ENCODE results near the gene EIF2AK2.

The EIF2AK2 gene

GRCh38 chr2:37110306-37111212 lies 46.2 kb downstream of the EIF2AK2 start:
- peaks cover 51% of the 10 kb centered on the region; the same call in 1 of the 2 replicates for H3K36me3 ChIP-seq (ENCODE audit: insufficient read depth, low read length)
- no peaks in the 10 kb centered on the region for H3K9me3 ChIP-seq (ENCODE audit: insufficient read depth, low read depth, low read length)
- TF ChIP-seq EZH2phosphoT487 (IDR thresholded peaks at IDR 0.05; ENCODE audit: borderline replicate concordance) (no peak), CTCF (conservative IDR thresholded peaks at IDR 0.05; ENCODE audit: low read length) (no peak)
- H3K9ac ChIP-seq (ENCODE audit: low read depth, low read length, poor library complexity, severe bottlenecking) = no peak overlapping the region
- no peaks in the 10 kb centered on the region for H3K79me2 ChIP-seq (ENCODE audit: insufficient read depth, low read length)
- no peak overlapping the region for H3K4me3 ChIP-seq (ENCODE audit: low read length, poor library complexity, severe bottlenecking)
- no peaks in the 10 kb centered on the region for H3K4me1 ChIP-seq (ENCODE audit: insufficient read depth, low read length, poor library complexity, severe bottlenecking)
- H2AFZ ChIP-seq (ENCODE audit: low read length) = no peak overlapping the region
- H4K20me1 ChIP-seq (ENCODE audit: insufficient read depth, low read length, poor library complexity, severe bottlenecking) = no peaks in the 10 kb centered on the region
- H3K9me2 ChIP-seq (replicated peaks; ENCODE audit: low read depth, low read length) = no peaks in the 10 kb centered on the region
- H3K4me2 ChIP-seq (ENCODE audit: low read depth, low read length, poor library complexity, severe bottlenecking) = no peak overlapping the region
- no peaks in the 10 kb centered on the region for H3K27me3 ChIP-seq (ENCODE audit: insufficient read depth, low read length, poor library complexity, severe bottlenecking)
- H3F3A ChIP-seq (ENCODE audit: low read depth) = no peaks in the 10 kb centered on the region

GRCh38 chr2:37109523-37109922 lies 47.3 kb downstream of the EIF2AK2 start:
- Histone ChIP-seq H4K20me1 (ENCODE audit: insufficient read depth, low read length, poor library complexity, severe bottlenecking) (no peaks in the 10 kb centered on the region), H3K36me3 (ENCODE audit: insufficient read depth, low read length) (peaks cover 54% of the 10 kb centered on the region; the same call in 1 of the 2 replicates)
- TF ChIP-seq CTCF (conservative IDR thresholded peaks at IDR 0.05; ENCODE audit: low read length) (no peak), EZH2phosphoT487 (IDR thresholded peaks at IDR 0.05; ENCODE audit: borderline replicate concordance) (no peak)

GRCh38 chr2:37105150-37105549 lies 51.6 kb downstream of the EIF2AK2 start:
- Histone ChIP-seq H4K20me1 (ENCODE audit: insufficient read depth, low read length, poor library complexity, severe bottlenecking) (no peaks in the 10 kb centered on the region), H3K36me3 (ENCODE audit: insufficient read depth, low read length) (peaks cover 40% of the 10 kb centered on the region; the same call in 1 of the 2 replicates)

More at GRCh38 chr2:37109523-37109922, 47.3 kb downstream of the EIF2AK2 start:
- Histone ChIP-seq H2AFZ (ENCODE audit: low read length) (no peak overlapping the region), H3K4me1 (ENCODE audit: insufficient read depth, low read length, poor library complexity, severe bottlenecking) (no peaks in the 10 kb centered on the region), H3K4me2 (ENCODE audit: low read depth, low read length, poor library complexity, severe bottlenecking) (no peak overlapping the region), H3K9me3 (ENCODE audit: insufficient read depth, low read depth, low read length) (no peaks in the 10 kb centered on the region), H3K9me2 (replicated peaks; ENCODE audit: low read depth, low read length) (no peaks in the 10 kb centered on the region), H3F3A (ENCODE audit: low read depth) (no peaks in the 10 kb centered on the region), H3K4me3 (ENCODE audit: low read length, poor library complexity, severe bottlenecking) (no peak overlapping the region), H3K9ac (ENCODE audit: low read depth, low read length, poor library complexity, severe bottlenecking) (no peak overlapping the region), H3K27me3 (ENCODE audit: insufficient read depth, low read length, poor library complexity, severe bottlenecking) (no peaks in the 10 kb centered on the region), H3K79me2 (ENCODE audit: insufficient read depth, low read length) (no peaks in the 10 kb centered on the region)

More at GRCh38 chr2:37105150-37105549, 51.6 kb downstream of the EIF2AK2 start:
- Histone ChIP-seq H3K4me2 (ENCODE audit: low read depth, low read length, poor library complexity, severe bottlenecking) (no peak overlapping the region), H3K27me3 (ENCODE audit: insufficient read depth, low read length, poor library complexity, severe bottlenecking) (no peaks in the 10 kb centered on the region), H3K9ac (ENCODE audit: low read depth, low read length, poor library complexity, severe bottlenecking) (no peak overlapping the region), H3K9me2 (replicated peaks; ENCODE audit: low read depth, low read length) (no peaks in the 10 kb centered on the region), H3K9me3 (ENCODE audit: insufficient read depth, low read depth, low read length) (no peaks in the 10 kb centered on the region), H3K4me1 (ENCODE audit: insufficient read depth, low read length, poor library complexity, severe bottlenecking) (no peaks in the 10 kb centered on the region), H2AFZ (ENCODE audit: low read length) (no peak overlapping the region), H3K4me3 (ENCODE audit: low read length, poor library complexity, severe bottlenecking) (no peak overlapping the region), H3F3A (ENCODE audit: low read depth) (no peaks in the 10 kb centered on the region), H3K79me2 (ENCODE audit: insufficient read depth, low read length) (no peaks in the 10 kb centered on the region)
- TF ChIP-seq CTCF (conservative IDR thresholded peaks at IDR 0.05; ENCODE audit: low read length) (no peak), EZH2phosphoT487 (IDR thresholded peaks at IDR 0.05; ENCODE audit: borderline replicate concordance) (no peak)
